Karpas-422 (cell line): Measurements from ENCODE around the gene BRPF1. TPM values are rescaled to one million over a fixed set of nuclear protein-coding genes. Genes with fewer than 3 reads are reported as not detected.

Experiments
- DNase-seq: peaks from one replicate; pipeline ENCODE4 v3.0.0-alpha.2; 2015
- H2AFZ ChIP-seq: fragments of 200-600 bp; sonication (generic); 2 replicates; pipeline ENCODE4 v1.6.1; 2014; ENCODE audit warnings: antibody characterized with exemption, low read length, mixed read lengths
- H3K27ac ChIP-seq: fragments of 200-600 bp; sonication (generic); 2 replicates; pipeline ENCODE4 v1.5.1; 2014; ENCODE audit warnings: mild to moderate bottlenecking, low read length, moderate library complexity
- H3K27me3 ChIP-seq: fragments of 200-600 bp; sonication (generic); 2 replicates; pipeline ENCODE4 v1.6.1; 2014; ENCODE audit warnings: low read length, mixed read lengths
- H3K36me3 ChIP-seq: fragments of 200-600 bp; sonication (generic); 2 replicates; pipeline ENCODE4 v1.6.1; 2014; ENCODE audit warnings: low read length, mixed read lengths; ENCODE audit not compliant: insufficient read depth
- H3K4me1 ChIP-seq: fragments of 200-600 bp; sonication (generic); 2 replicates; pipeline ENCODE4 v1.6.1; 2014; ENCODE audit warnings: mild to moderate bottlenecking, low read length, mixed read lengths
- H3K4me2 ChIP-seq: fragments of 200-600 bp; sonication (generic); 2 replicates; pipeline ENCODE4 v1.6.1; 2014; ENCODE audit warnings: low read length, low read depth, mild to moderate bottlenecking; ENCODE audit not compliant: poor library complexity, severe bottlenecking
- H3K4me3 ChIP-seq: fragments of 200-600 bp; sonication (generic); 2 replicates; pipeline ENCODE4 v1.5.1; 2014; ENCODE audit warnings: mild to moderate bottlenecking, antibody characterized with exemption, low read length, mixed read lengths
- H3K79me2 ChIP-seq: fragments of 200-600 bp; sonication (generic); 2 replicates; pipeline ENCODE4 v1.6.1; 2014; ENCODE audit warnings: mild to moderate bottlenecking, low read length, mixed read lengths
- H3K9ac ChIP-seq: fragments of 200-600 bp; sonication (generic); 2 replicates; pipeline ENCODE4 v1.6.0; 2014; ENCODE audit warnings: low read length
- H3K9me2 ChIP-seq: fragments of 200-600 bp; sonication (generic), shearing (Covaris generic); replicated peaks from 2 replicates; pipeline ENCODE4 v1.6.0; 2014; ENCODE audit warnings: mild to moderate bottlenecking, low read length, moderate library complexity; ENCODE audit not compliant: insufficient read depth
- H3K9me3 ChIP-seq: fragments of 300-700, 200-600 bp; sonication (generic); 2 replicates; pipeline ENCODE4 v1.6.1; 2014; ENCODE audit warnings: low read length, mixed read lengths
- H4K20me1 ChIP-seq: fragments of 200-600 bp; sonication (generic); 2 replicates; pipeline ENCODE4 v1.6.1; 2014; ENCODE audit warnings: mild to moderate bottlenecking, antibody characterized with exemption, low read length, low read depth; ENCODE audit not compliant: insufficient read depth
- total RNA-seq: library from RNA; depleted of rRNA; stranded (reverse); fragments of >200 nt; shearing (Covaris generic); gene quantifications from 2 replicates; pipeline ENCODE4 v1.2.3, GENCODE V29; 2014; ENCODE audit warnings: low replicate concordance

Gene BRPF1
- total RNA-seq, 1 experiment from 2014 or later, result 14.5 TPM

GRCh38 chr3:9754678-9755077 is 23.1 kb downstream of the BRPF1 start:
- H3K9me3 ChIP-seq, result no peaks in the 10 kb centered on the region
- H3K9ac ChIP-seq, result no peak overlapping the region
- no peak overlapping the region for H3K27ac ChIP-seq

GRCh38 chr3:9757427-9757826 is 25.9 kb downstream of the BRPF1 start:
- Histone ChIP-seq H3K27ac (no peak overlapping the region), H3K9ac (no peak overlapping the region), H3K4me1 (peaks cover 3% of the 10 kb centered on the region), H3K4me2 (no peak overlapping the region), H4K20me1 (no peaks in the 10 kb centered on the region), H2AFZ (no peak overlapping the region), H3K4me3 (no peak overlapping the region), H3K9me3 (no peaks in the 10 kb centered on the region), H3K9me2 (no peaks in the 10 kb centered on the region), H3K79me2 (no peaks in the 10 kb centered on the region), H3K27me3 (no peaks in the 10 kb centered on the region), H3K36me3 (peaks cover 9% of the 10 kb centered on the region)
- no peak for DNase-seq

More at GRCh38 chr3:9754678-9755077, 23.1 kb downstream of the BRPF1 start:
- Histone ChIP-seq H4K20me1 (no peaks in the 10 kb centered on the region), H2AFZ (no peak overlapping the region), H3K9me2 (no peaks in the 10 kb centered on the region), H3K4me2 (no peak overlapping the region), H3K79me2 (peaks cover 19% of the 10 kb centered on the region), H3K4me3 (no peak overlapping the region), H3K27me3 (no peaks in the 10 kb centered on the region), H3K4me1 (peaks cover 25% of the 10 kb centered on the region), H3K36me3 (peaks cover 9% of the 10 kb centered on the region)
- no peak for DNase-seq

DNA sequence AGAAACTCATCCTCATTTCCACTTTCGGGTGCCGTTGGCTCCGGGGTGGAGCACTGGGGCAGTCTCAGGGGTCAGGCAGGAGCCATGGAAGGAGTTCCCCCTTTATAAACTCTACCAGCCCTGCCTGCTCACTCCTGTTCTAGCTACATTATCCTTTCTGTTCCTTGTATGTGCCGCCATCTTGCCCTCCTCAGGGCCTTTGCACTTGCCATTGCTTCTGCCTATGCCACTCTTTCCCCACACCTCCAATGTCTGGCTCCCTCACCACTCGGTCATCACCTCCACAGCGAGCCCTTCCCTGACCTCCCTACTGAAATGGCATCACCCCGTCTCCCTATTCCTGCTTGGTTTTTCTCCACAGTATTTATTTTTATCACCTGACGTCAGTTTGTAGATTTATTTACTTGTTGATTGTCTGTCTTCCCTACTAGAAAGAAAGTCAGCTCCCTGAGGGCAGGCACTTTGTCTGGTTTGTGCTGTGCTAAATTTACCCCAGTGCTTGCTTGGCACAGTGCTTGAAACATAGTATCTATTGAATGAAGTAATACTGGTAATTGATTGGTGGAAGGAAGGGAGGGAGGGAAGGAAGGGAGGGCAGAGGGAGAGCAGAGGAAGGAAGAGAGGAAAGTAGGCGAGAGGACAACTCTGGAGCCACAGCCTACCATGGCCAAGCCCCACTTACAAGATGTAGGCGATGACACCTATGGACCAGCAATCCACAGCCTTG is 29.4 kb downstream of the BRPF1 start:
- H3K79me2 ChIP-seq, result no peaks in the 10 kb centered on the region
- no peaks in the 10 kb centered on the region for H4K20me1 ChIP-seq
- H3K4me2 ChIP-seq, result no peak overlapping the region
- no peak for DNase-seq
- no peak overlapping the region for H3K9ac ChIP-seq
- H2AFZ ChIP-seq, result no peak overlapping the region
- no peak overlapping the region for H3K4me3 ChIP-seq
- H3K27ac ChIP-seq, result no peak overlapping the region
- peaks cover 9% of the 10 kb centered on the region for H3K36me3 ChIP-seq
- H3K27me3 ChIP-seq, result no peaks in the 10 kb centered on the region
- peaks cover 9% of the 10 kb centered on the region for H3K4me1 ChIP-seq
- H3K9me3 ChIP-seq, result no peaks in the 10 kb centered on the region
- no peaks in the 10 kb centered on the region for H3K9me2 ChIP-seq

- no peak overlapping the region for H3K4me3 ChIP-seq
- no peaks in the 10 kb centered on the region for H3K79me2 ChIP-seq
- H3K36me3 ChIP-seq, result peaks cover 9% of the 10 kb centered on the region
- no peaks in the 10 kb centered on the region for H4K20me1 ChIP-seq
- no peak overlapping the region for H3K27ac ChIP-seq
- no peaks in the 10 kb centered on the region for H3K27me3 ChIP-seq
- no peak overlapping the region for H3K4me2 ChIP-seq
- H3K9me3 ChIP-seq, result no peaks in the 10 kb centered on the region
- H3K9ac ChIP-seq, result no peak overlapping the region
- H3K9me2 ChIP-seq, result no peaks in the 10 kb centered on the region
- H2AFZ ChIP-seq, result no peak overlapping the region
- peaks cover 19% of the 10 kb centered on the region for H3K4me1 ChIP-seq
- no peak for DNase-seq
These were observed 30.4 kb downstream of the BRPF1 start for GRCh38 chr3:9761919-9762318.

- H3K27ac ChIP-seq, result no peak overlapping the region
- H3K27me3 ChIP-seq, result no peaks in the 10 kb centered on the region
- H3K9ac ChIP-seq, result no peak overlapping the region
These were observed 31.3 kb downstream of the BRPF1 start for GRCh38 chr3:9762871-9763270.

GRCh38 chr3:9765865-9766264 is 34.3 kb downstream of the BRPF1 start:
- Histone ChIP-seq H3K79me2 (peaks cover 5% of the 10 kb centered on the region; the same call in 1 of the 2 replicates), H3K36me3 (no peaks in the 10 kb centered on the region), H3K27me3 (no peaks in the 10 kb centered on the region), H3K27ac (peak overlapping the region; percentile 86), H2AFZ (no peak overlapping the region), H3K9ac (peak overlapping the region; percentile 82), H3K9me2 (no peaks in the 10 kb centered on the region), H3K9me3 (no peaks in the 10 kb centered on the region), H3K4me2 (peak overlapping the region; percentile 81), H4K20me1 (no peaks in the 10 kb centered on the region), H3K4me1 (peaks cover 52% of the 10 kb centered on the region), H3K4me3 (peak overlapping the region; percentile 84)
- no peak for DNase-seq

More at GRCh38 chr3:9762871-9763270, 31.3 kb downstream of the BRPF1 start:
- Histone ChIP-seq H3K4me1 (peaks cover 28% of the 10 kb centered on the region), H4K20me1 (no peaks in the 10 kb centered on the region), H2AFZ (no peak overlapping the region), H3K36me3 (peaks cover 9% of the 10 kb centered on the region), H3K9me3 (no peaks in the 10 kb centered on the region), H3K4me2 (no peak overlapping the region), H3K79me2 (peaks cover 3% of the 10 kb centered on the region; the same call in 1 of the 2 replicates), H3K9me2 (no peaks in the 10 kb centered on the region), H3K4me3 (no peak overlapping the region)
- no peak for DNase-seq

- peak overlapping the region; percentile 82 for H3K9ac ChIP-seq
These were observed 35.9 kb downstream of the BRPF1 start for GRCh38 chr3:9767418-9767817.

DNA sequence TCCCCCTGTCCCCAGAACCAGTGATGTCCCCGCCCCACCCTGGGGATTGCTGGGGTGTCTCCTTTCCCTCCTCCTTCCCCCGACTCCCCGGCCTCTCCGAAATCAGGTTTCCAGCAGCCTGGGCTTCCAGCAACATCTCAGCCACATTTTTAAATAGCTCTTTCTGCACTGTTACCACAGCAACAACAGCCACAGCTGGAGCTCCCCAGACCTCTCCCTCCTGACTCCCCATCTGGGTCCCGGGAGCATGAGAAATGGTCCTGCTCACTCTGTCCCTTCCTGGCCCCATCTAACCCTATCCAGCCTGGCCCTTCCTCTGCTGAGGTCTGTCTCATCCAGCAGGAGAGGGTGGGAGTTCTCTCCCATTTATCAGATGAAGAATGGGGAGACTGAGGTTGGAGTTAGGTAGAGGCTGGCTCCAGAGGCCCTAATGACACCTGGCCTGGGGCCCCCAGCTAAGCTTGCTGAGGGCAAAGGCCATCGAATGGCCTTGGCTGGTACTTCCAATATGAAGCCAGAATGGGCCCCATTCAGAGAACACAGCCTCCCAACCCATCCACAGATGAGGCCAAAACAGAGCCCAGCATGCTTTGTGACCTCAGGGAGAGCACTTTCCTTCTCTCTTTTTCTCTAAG is 36.7 kb downstream of the BRPF1 start:
- Histone ChIP-seq H3K9me3 (no peaks in the 10 kb centered on the region), H3K4me3 (peak overlapping the region; percentile 84), H3K27me3 (no peaks in the 10 kb centered on the region), H3K27ac (peak overlapping the region; percentile 7), H3K79me2 (peaks cover 5% of the 10 kb centered on the region; the same call in 1 of the 2 replicates), H3K4me1 (peaks cover 52% of the 10 kb centered on the region), H3K9ac (peak overlapping the region; percentile 82), H4K20me1 (no peaks in the 10 kb centered on the region), H3K9me2 (no peaks in the 10 kb centered on the region), H3K4me2 (peak overlapping the region; percentile 81), H3K36me3 (no peaks in the 10 kb centered on the region), H2AFZ (no peak overlapping the region)
- DNase-seq, result no peak

More at GRCh38 chr3:9767418-9767817, 35.9 kb downstream of the BRPF1 start:
- peaks cover 52% of the 10 kb centered on the region for H3K4me1 ChIP-seq
- H3K9me2 ChIP-seq, result no peaks in the 10 kb centered on the region
- peak overlapping the region; percentile 86 for H3K27ac ChIP-seq
- no peaks in the 10 kb centered on the region for H3K36me3 ChIP-seq
- H3K27me3 ChIP-seq, result no peaks in the 10 kb centered on the region
- H3K4me3 ChIP-seq, result peak overlapping the region; percentile 84; the same call in 1 of the 2 replicates
- H3K4me2 ChIP-seq, result peak overlapping the region; percentile 81
- H4K20me1 ChIP-seq, result no peaks in the 10 kb centered on the region
- H3K79me2 ChIP-seq, result peaks cover 5% of the 10 kb centered on the region; the same call in 1 of the 2 replicates
- DNase-seq, result no peak
- no peaks in the 10 kb centered on the region for H3K9me3 ChIP-seq
- H2AFZ ChIP-seq, result no peak overlapping the region
